GM12801 (cell line): ENCODE measurements around the gene PLAC1.

Source experiments
- TF ChIP-seq, protein P1 (sequence below): IDR thresholded peaks from one replicate; pipeline ENCODE4 v1.5.1; 2011; ENCODE audit warnings: control low read depth; ENCODE audit not compliant: insufficient read length; ENCODE audit errors: extremely low read depth

PLAC1 gene

DNA sequence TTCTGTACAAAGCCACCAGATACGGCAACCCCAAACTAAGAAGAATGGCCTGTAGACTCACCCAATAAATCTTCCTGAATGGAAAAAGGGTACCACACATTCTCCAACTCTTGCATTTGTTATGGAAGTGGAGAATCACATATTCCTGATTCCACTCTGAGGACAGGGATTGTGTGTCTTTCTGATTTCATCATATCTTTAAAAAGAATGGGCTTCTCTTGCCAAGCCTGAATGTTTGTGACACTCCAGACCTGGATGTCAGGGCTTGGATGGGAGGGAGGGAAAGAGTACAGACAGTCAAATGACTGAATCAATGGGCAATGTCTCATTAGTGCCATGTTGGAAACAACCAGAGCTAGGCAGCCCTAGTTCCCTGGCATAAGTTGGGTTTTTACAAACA is 77.4 kb downstream of the PLAC1 start:
- TF ChIP-seq, protein P1, sequence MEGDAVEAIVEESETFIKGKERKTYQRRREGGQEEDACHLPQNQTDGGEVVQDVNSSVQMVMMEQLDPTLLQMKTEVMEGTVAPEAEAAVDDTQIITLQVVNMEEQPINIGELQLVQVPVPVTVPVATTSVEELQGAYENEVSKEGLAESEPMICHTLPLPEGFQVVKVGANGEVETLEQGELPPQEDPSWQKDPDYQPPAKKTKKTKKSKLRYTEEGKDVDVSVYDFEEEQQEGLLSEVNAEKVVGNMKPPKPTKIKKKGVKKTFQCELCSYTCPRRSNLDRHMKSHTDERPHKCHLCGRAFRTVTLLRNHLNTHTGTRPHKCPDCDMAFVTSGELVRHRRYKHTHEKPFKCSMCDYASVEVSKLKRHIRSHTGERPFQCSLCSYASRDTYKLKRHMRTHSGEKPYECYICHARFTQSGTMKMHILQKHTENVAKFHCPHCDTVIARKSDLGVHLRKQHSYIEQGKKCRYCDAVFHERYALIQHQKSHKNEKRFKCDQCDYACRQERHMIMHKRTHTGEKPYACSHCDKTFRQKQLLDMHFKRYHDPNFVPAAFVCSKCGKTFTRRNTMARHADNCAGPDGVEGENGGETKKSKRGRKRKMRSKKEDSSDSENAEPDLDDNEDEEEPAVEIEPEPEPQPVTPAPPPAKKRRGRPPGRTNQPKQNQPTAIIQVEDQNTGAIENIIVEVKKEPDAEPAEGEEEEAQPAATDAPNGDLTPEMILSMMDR, result no peak

DNA sequence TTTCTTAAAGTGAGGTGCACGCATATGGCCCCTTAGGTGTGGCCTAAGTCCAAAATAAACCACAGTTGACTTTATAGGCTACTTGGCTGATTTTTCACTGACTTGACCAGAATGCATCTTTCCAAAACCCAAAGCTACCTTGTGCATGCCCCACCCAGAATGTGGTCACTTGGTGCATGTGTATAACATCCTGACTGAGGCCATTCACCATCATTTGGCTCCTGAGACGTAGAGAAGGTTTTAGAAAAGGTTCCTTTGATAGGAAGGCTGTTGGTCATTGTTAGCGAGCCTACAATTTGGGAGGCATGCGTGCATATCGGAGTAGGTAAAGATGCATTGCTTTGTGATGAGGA is 84.6 kb downstream of the PLAC1 start:
- TF ChIP-seq, protein P1, result no peak

DNA sequence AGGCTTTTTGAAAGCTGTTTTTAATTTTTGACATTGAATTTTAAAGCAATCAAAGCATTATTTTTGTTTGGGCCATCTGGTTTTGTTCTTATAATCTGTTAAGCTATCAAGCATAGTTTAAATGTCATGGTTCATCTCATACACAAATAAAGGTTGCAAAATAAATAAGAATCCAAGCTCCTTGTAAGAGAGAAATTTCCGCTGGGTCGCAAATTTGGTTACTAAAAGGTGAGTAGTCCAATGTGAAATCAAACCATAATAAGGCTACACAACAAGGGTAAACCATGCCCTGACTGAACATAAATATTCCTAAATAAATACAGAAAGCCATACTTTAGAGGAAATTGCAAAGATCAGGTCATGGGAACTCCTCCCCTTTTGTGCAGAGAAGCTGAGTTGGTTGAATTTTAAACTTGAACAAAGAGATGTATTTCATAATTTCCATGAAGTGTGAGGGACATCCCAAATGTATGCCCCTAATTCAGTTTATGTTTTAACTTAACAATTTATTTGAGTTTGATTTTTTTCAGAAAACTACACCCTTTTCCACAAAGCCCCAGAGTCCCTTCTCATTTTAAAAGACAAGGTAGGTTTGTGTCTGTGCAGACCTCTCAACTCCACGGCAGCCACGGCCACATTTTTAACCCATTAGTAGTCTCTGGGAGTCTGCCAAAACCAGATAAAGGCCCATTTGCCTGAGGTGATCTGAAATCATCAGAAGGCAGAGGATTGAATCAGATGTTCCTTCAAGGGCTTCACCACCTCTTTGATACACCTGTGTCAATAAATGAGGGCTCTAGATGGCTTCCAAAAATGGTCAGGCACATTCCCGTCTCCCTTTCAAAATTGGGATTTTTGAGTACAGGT is 85.2 kb downstream of the PLAC1 start:
- TF ChIP-seq, protein P1, result no peak

DNA sequence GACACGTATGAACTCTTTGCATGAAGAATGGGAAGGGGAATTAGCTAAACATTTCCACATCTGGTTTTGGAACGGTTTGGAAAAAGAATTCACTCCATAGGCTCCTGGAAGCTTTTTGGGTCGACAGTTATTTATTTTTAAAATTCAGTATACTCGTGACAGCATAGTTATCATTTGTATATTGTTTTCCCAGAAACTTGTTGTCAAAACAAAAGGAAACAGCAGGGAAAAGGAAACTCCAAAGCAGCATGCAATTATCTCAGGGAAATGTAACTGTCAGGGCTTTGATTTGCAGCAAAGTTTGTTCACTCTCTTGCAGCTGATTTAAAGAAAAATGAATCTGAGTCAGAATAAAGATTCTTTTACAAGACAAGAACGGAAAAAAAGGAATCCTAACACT is 86.5 kb downstream of the PLAC1 start:
- TF ChIP-seq, protein P1, result no peak

DNA sequence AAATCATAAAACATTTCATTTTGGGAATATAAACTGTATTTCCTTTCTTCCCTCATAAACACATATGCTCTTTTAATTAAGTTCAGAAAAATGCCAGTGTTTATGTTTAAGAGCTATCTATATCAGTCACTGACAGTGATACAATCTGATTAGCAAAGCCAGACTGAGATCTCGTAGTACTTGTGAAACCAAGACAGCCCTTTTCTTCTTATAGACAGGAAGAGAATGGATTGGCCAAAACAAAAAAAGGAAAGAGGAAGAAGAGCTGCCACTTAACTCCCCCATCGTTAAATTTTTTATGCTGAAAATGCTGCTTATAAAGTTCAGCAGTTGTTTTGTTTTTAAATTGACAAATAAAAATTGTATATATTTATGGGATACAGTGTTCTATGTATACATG is 87.4 kb downstream of the PLAC1 start:
- TF ChIP-seq, protein P1, result no peak

DNA sequence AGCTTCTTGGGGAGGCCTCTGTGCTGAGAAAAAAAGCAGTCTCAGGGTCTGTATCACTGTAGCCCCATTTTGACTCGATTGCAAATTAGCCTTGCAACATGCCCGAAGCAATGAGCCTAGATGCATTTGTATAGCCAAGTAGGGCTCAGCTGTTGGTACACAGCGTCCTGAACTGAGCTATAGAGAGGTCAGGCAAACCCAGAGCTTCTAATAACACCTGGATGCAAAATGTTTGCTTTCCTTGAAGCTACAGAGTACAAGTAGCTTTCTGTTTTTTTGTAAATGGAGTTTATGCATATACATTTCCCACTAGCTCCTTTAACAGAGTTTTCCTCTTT is 87.8 kb downstream of the PLAC1 start:
- TF ChIP-seq, protein P1, result no peak

DNA sequence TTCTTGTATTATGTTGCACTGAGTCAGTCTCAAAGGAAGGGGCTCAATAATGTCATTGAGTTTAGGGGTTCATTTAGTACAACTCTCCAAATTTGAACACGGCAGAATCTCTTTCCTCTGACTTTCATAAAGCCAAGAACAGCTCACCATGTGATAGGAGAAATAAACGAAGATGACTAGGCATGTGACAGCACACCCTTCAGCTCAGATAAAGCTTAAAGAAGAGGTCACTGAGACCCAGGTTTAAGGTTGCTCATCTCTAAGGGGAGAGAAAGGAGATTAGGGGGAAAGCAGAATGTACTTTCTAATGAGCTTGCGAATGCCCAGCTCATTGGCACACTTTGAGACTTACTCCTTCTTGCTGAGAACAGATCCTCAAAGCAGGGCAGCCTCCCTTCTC is 89.0 kb downstream of the PLAC1 start:
- TF ChIP-seq, protein P1, result no peak
